ENCODE measurements around the gene ETV3L.

Gene ETV3L

DNA sequence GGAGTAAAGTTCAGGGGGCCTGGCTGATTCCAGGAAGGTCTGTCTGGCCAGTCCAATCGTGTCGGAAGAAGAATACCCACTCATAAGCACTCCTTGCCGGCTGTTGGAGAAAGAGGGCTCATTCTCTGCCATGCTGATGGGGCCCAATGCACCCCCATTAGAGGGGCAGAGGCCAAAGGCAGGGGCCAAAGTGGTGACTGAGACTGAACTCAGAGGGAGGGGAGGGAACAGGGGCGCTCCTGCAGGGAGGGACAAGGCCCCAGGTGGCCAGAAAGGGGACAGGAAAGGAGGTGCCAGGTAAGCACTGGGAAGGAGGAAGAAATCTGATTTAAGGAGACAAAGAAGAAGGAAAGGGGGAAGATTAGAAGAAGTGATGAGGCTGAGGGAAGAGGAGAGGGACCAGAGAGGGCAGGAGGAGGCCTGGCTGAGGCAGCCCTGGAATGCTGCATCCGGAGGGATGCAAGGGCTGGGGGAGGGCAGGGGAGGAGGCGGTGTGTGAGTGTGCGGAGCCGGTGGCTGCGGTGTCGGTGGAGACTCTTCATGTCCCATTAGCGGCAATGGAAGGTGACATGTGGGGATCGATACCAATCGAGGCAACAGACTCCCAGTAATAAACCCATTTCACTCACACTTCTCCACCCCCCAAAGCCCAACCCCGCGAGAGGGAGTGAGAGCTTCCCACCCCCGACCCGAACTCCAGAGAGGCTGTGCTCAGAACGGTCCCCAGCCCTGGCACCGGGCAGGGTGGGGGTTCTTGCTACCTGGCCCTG, 12.0 kb upstream of the ETV3L start:
- H3K4me3 ChIP-seq (ENCODE audit: low read depth in 1 of 2, low read length in 2 of 2), result no peak overlapping the region
- no peak overlapping the region for H3K9ac ChIP-seq (ENCODE audit: low read length)
- no peak overlapping the region for H3K27ac ChIP-seq (ENCODE audit: low read depth, low read length)
- H3K27me3 ChIP-seq (ENCODE audit: control insufficient read depth in 1 of 2, insufficient read depth in 2 of 2, low read length in 2 of 2), result peaks cover 14 to 38% of the 10 kb centered on the region in 2 donors
- no peaks in the 10 kb centered on the region for H3K9me3 ChIP-seq (ENCODE audit: low read length)
- H3K36me3 ChIP-seq (ENCODE audit: insufficient read depth, low read length), result no peaks in the 10 kb centered on the region
- H3K4me1 ChIP-seq (ENCODE audit: insufficient read depth, low read length), result no peaks in the 10 kb centered on the region

GRCh38 chr1:157110686-157111085, 11.1 kb upstream of the ETV3L start:
- H3K9ac ChIP-seq (ENCODE audit: low read length), result no peak overlapping the region
- no peak overlapping the region for H3K4me3 ChIP-seq (ENCODE audit: low read depth in 1 of 2, low read length in 2 of 2)
- no peaks in the 10 kb centered on the region for H3K36me3 ChIP-seq (ENCODE audit: insufficient read depth, low read length)
- no peaks in the 10 kb centered on the region for H3K4me1 ChIP-seq (ENCODE audit: insufficient read depth, low read length)
- no peak overlapping the region for H3K27ac ChIP-seq (ENCODE audit: low read depth, low read length)
- H3K27me3 ChIP-seq (ENCODE audit: control insufficient read depth in 1 of 2, insufficient read depth in 2 of 2, low read length in 2 of 2), result peaks cover 14 to 38% of the 10 kb centered on the region in 2 donors
- H3K9me3 ChIP-seq (ENCODE audit: low read length), result no peaks in the 10 kb centered on the region

DNA sequence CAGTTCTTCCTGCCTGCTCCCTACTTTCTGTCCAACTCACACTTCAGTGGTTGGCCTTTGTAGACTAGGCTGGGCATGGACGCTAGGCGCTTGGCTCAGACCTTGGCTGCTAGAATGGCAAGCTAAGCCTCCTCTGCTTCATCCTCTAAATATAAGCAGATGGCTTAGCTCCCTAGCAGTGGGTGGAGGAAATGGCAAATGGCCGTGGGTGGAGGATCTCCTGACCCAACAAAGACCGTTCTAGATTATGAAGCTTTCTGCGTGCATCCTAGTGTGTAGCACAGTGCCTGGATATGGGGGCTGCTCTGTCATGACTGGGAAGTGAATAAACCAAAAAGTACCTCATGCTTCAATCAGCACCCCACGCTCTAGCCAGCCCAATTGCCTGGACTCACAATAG, 10.4 kb upstream of the ETV3L start:
- Histone ChIP-seq H3K9ac (ENCODE audit: low read length) (no peak overlapping the region), H3K4me3 (ENCODE audit: low read depth in 1 of 2, low read length in 2 of 2) (no peak overlapping the region), H3K4me1 (ENCODE audit: insufficient read depth, low read length) (no peaks in the 10 kb centered on the region), H3K36me3 (ENCODE audit: insufficient read depth, low read length) (no peaks in the 10 kb centered on the region), H3K27ac (ENCODE audit: low read depth, low read length) (no peak overlapping the region), H3K27me3 (ENCODE audit: control insufficient read depth in 1 of 2, insufficient read depth in 2 of 2, low read length in 2 of 2) (peaks cover 14 to 38% of the 10 kb centered on the region in 2 donors), H3K9me3 (ENCODE audit: low read length) (no peaks in the 10 kb centered on the region)

DNA sequence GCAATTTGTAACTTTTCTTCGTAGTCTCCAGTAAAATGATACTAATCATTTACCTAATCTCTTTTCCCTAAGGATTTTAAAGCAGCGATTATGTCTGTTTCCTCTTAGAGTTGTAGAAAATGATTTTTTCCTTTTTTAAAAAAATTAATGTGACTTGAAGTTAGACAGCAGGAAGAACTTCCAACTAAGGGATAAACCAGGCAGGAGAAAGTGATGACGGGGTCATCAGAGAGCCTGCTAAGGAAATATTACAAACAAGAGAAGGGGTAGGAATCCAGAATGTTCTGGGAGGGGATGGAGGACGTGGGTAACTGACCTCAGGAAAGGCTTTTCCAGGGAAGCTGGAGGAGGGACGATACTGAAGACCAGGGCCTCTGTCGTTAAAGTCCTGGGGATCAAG, 8.8 kb upstream of the ETV3L start:
- H3K27ac ChIP-seq (ENCODE audit: low read depth, low read length), result no peak overlapping the region
- H3K9ac ChIP-seq (ENCODE audit: low read length), result no peak overlapping the region
- no peaks in the 10 kb centered on the region for H3K9me3 ChIP-seq (ENCODE audit: low read length)
- H3K27me3 ChIP-seq (ENCODE audit: control insufficient read depth in 1 of 2, insufficient read depth in 2 of 2, low read length in 2 of 2), result peaks cover 14 to 38% of the 10 kb centered on the region in 2 donors
- no peaks in the 10 kb centered on the region for H3K4me1 ChIP-seq (ENCODE audit: insufficient read depth, low read length)
- H3K36me3 ChIP-seq (ENCODE audit: insufficient read depth, low read length), result no peaks in the 10 kb centered on the region
- H3K4me3 ChIP-seq (ENCODE audit: low read depth in 1 of 2, low read length in 2 of 2), result no peak overlapping the region

GRCh38 chr1:157107702-157108101, 8.1 kb upstream of the ETV3L start:
- Histone ChIP-seq H3K27me3 (ENCODE audit: control insufficient read depth in 1 of 2, insufficient read depth in 2 of 2, low read length in 2 of 2) (peaks cover 14 to 38% of the 10 kb centered on the region in 2 donors), H3K4me3 (ENCODE audit: low read depth in 1 of 2, low read length in 2 of 2) (no peak overlapping the region), H3K36me3 (ENCODE audit: insufficient read depth, low read length) (no peaks in the 10 kb centered on the region), H3K9me3 (ENCODE audit: low read length) (no peaks in the 10 kb centered on the region), H3K27ac (ENCODE audit: low read depth, low read length) (no peak overlapping the region), H3K9ac (ENCODE audit: low read length) (no peak overlapping the region), H3K4me1 (ENCODE audit: insufficient read depth, low read length) (no peaks in the 10 kb centered on the region)

DNA sequence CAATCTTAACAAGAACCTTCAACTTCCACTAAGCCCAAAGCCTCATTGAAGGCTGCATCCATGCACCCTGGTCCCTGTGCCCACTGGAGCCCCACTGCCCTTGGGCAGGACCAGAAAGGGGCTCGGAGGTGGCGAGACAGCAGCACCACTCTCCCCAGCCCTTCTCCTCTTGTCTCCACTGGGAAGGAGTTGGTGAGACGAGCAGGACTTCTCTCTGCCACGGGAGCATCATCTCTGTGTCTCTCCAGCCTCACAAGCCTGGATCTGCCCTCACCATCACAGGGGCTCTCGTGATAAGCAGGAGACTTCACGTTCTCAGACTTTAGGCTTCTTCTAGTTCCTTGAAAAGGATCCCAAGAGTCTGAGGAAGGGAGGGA, 7.2 kb upstream of the ETV3L start:
- H3K4me3 ChIP-seq (ENCODE audit: low read depth in 1 of 2, low read length in 2 of 2), result no peak overlapping the region
- H3K27me3 ChIP-seq (ENCODE audit: control insufficient read depth in 1 of 2, insufficient read depth in 2 of 2, low read length in 2 of 2), result peaks cover 14 to 29% of the 10 kb centered on the region in 2 donors
- H3K36me3 ChIP-seq (ENCODE audit: insufficient read depth, low read length), result no peaks in the 10 kb centered on the region
- no peak overlapping the region for H3K27ac ChIP-seq (ENCODE audit: low read depth, low read length)
- no peaks in the 10 kb centered on the region for H3K9me3 ChIP-seq (ENCODE audit: low read length)
- no peaks in the 10 kb centered on the region for H3K4me1 ChIP-seq (ENCODE audit: insufficient read depth, low read length)
- no peak overlapping the region for H3K9ac ChIP-seq (ENCODE audit: low read length)

DNA sequence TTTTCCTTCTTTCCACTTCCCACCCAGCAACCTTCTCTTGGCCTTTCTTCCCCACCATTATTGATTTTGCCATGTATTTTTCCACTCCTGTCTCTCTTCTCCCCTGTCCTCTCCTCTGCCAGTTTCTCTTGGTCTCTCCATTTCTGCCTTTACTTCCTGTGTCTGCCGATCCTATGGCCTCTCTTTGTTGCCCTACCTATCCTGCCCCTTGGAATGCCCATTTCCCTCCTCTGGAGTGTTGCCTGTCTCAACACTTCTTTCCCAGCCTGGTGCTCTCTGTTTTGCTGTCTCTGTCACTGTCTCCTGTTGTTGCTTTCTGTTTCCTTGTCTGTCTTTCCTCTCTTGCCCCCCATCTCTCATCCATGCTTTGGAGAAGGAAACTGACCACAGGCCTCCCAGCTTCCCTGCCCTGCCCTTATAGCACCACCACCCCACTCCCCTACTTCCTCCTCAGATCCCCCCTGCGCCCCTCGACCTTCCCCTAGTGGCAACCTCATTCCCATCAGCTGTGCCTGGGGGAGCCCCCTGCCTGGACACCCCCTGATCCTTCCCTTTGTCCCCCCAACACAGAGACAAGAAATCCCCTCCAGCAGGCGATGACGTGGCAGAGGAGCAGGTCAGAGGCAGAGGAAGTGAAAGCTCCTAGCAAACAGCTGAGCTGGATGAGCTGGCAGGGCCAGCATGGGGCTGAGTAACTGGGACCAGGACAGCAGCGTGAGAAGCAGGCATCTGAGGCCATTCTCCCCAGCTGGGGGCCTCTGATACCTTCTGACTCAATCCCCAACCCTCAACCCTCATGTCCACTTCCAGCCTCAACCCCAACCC, 6.6 kb upstream of the ETV3L start:
- Histone ChIP-seq H3K4me1 (ENCODE audit: insufficient read depth, low read length) (no peaks in the 10 kb centered on the region), H3K4me3 (ENCODE audit: low read depth in 1 of 2, low read length in 2 of 2) (no peak overlapping the region), H3K36me3 (ENCODE audit: insufficient read depth, low read length) (no peaks in the 10 kb centered on the region), H3K9ac (ENCODE audit: low read length) (no peak overlapping the region), H3K9me3 (ENCODE audit: low read length) (no peaks in the 10 kb centered on the region), H3K27ac (ENCODE audit: low read depth, low read length) (no peak overlapping the region), H3K27me3 (ENCODE audit: control insufficient read depth in 1 of 2, insufficient read depth in 2 of 2, low read length in 2 of 2) (peaks cover 14 to 27% of the 10 kb centered on the region in 2 donors)

DNA sequence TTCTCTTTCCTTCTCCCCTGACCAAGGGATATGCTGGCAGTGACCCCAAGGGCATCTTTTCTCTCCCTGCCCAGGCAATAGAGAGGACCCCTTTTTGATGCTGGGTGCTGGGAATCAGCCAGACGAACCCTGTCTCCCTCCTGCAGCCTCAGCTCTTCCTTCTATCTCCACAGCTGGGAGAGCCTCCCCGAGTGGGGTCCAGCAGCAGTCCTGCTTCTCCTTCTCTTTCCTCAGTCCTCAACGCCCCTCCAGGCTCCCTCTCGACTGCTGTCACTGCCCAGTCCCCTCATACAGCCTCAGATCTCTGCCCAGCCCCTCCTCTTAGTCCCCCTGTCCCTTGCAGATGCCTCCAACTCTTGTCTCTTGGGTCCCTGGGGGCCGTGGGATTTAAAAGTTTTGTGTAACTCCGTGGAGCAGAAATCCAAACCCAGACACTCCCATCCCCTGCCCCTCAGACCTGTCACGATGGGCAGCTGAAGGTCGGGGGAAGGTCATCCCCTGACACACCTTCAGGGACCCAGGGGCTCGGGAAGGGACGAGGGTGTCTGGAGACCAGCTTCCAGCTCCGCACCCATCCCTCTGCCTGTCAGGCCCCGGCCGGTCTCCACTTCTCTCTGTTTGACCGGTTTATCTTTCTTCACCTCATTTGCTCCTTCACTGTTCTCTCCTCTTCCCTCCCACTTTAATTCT, 5.8 kb upstream of the ETV3L start:
- Histone ChIP-seq H3K9me3 (ENCODE audit: low read length) (no peaks in the 10 kb centered on the region), H3K36me3 (ENCODE audit: insufficient read depth, low read length) (no peaks in the 10 kb centered on the region), H3K4me3 (ENCODE audit: low read depth in 1 of 2, low read length in 2 of 2) (no peak overlapping the region), H3K4me1 (ENCODE audit: insufficient read depth, low read length) (no peaks in the 10 kb centered on the region), H3K27ac (ENCODE audit: low read depth, low read length) (no peak overlapping the region), H3K27me3 (ENCODE audit: control insufficient read depth in 1 of 2, insufficient read depth in 2 of 2, low read length in 2 of 2) (peaks cover 14 to 27% of the 10 kb centered on the region in 2 donors), H3K9ac (ENCODE audit: low read length) (no peak overlapping the region)

GRCh38 chr1:157104598-157105293, 5.1 kb upstream of the ETV3L start:
- H3K36me3 ChIP-seq (ENCODE audit: insufficient read depth, low read length), result no peaks in the 10 kb centered on the region
- no peak overlapping the region for H3K9ac ChIP-seq (ENCODE audit: low read length)
- H3K27ac ChIP-seq (ENCODE audit: low read depth, low read length), result no peak overlapping the region
- H3K4me1 ChIP-seq (ENCODE audit: insufficient read depth, low read length), result no peaks in the 10 kb centered on the region
- H3K27me3 ChIP-seq (ENCODE audit: control insufficient read depth in 1 of 2, insufficient read depth in 2 of 2, low read length in 2 of 2), result peaks cover 14 to 27% of the 10 kb centered on the region in 2 donors
- no peaks in the 10 kb centered on the region for H3K9me3 ChIP-seq (ENCODE audit: low read length)
- H3K4me3 ChIP-seq (ENCODE audit: low read depth in 1 of 2, low read length in 2 of 2), result no peak overlapping the region

DNA sequence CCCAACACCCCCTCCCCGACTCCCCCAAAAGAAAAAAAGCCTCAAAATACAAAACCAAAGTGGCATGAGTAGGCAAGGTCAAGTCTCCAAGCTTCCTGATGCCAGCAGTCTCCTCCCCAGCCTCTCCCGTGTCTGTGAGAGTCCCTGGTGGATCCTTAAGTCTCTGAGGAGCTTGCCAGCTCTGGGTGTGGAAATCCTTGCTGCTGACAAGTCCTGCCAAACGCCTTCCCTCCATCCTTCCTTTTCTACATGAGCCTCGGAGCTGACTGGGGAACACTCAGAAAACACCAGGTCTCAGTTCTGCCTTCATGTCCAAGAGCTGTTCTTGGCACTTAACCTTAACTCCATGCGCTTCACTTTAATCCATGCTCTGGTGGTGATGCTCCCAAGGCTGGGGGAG, 3.7 kb upstream of the ETV3L start:
- Histone ChIP-seq H3K27me3 (ENCODE audit: control insufficient read depth in 1 of 2, insufficient read depth in 2 of 2, low read length in 2 of 2) (peaks cover 7 to 16% of the 10 kb centered on the region in 2 donors), H3K9ac (ENCODE audit: low read length) (no peak overlapping the region), H3K36me3 (ENCODE audit: insufficient read depth, low read length) (no peaks in the 10 kb centered on the region), H3K4me3 (ENCODE audit: low read depth in 1 of 2, low read length in 2 of 2) (no peak overlapping the region), H3K4me1 (ENCODE audit: insufficient read depth, low read length) (no peaks in the 10 kb centered on the region), H3K9me3 (ENCODE audit: low read length) (no peaks in the 10 kb centered on the region), H3K27ac (ENCODE audit: low read depth, low read length) (no peak overlapping the region)

GRCh38 chr1:157101149-157101548, 1.5 kb upstream of the ETV3L start:
- H3K27me3 ChIP-seq (ENCODE audit: control insufficient read depth in 1 of 2, insufficient read depth in 2 of 2, low read length in 2 of 2), result no peaks in the 10 kb centered on the region

More at GRCh38 chr1:157101149-157101548, 1.5 kb upstream of the ETV3L start:
- no peaks in the 10 kb centered on the region for H3K9me3 ChIP-seq (ENCODE audit: low read length)
- no peak overlapping the region for H3K27ac ChIP-seq (ENCODE audit: low read depth, low read length)
- no peak overlapping the region for H3K4me3 ChIP-seq (ENCODE audit: low read depth in 1 of 2, low read length in 2 of 2)
- no peak overlapping the region for H3K9ac ChIP-seq (ENCODE audit: low read length)
- no peaks in the 10 kb centered on the region for H3K4me1 ChIP-seq (ENCODE audit: insufficient read depth, low read length)
- no peaks in the 10 kb centered on the region for H3K36me3 ChIP-seq (ENCODE audit: insufficient read depth, low read length)
